DMS 273 treated with DMSO at 0.1 percent for 48 hours (cell line): ENCODE measurements around the gene CAMK2N1.
A peak's percentile ranks its signal among the peaks of the same experiment; 100 is the strongest.
"Not testable (repeated sequence)": the region's sequence is repeated elsewhere in the genome, so short reads cannot be mapped to it uniquely, and the experiment has no call there.

ENCODE experiments used
- DNase-seq: peaks from one replicate; lab custom pipeline; 2025; lab: John Stamatoyannopoulos, UW

CAMK2N1 gene

DNA sequence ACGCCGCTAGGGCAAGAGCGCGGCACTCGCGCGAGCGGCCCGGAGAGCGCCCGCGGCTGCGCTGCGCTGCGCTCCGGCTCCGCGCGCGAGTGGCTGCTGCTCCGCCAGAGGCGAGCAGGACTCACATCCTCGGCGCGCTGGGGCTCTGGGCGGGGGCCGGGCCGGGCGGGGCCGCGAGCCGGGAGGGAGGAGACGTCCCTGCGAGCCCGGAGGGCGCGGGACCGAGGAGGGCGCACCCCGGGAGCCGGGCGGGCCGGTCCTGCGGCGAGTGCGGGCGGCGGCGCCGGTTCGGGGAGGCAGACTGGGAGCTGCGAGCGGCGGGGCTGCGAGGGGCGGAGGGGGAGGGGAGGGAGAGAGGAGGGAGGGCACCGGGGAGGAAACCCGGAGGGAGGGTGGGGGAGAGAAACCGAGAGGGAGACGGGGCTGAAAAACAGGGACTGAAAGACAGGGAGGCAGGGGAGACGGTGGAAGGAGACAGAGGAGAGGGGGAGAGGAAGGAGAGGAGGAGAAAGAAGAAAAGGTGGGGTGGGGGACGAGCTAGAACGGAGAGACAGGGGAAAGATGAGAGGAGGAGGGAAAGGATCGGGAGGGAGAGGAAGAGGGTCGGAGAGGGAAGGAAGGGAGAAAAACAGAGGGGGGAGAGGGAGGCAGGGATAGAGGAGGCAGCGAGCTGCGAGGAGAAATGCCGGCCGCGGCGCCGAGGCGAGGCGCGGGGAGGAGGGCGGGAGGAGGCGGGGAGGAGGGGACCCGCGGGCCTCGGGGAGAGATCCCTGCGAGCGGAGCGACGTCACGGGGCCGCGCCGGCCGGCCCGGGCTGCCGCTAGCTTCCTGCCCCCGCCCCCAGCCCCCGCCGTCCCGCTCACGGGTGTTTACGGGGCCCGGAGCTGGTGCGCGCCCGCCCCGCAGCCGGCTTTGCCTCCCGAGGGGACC is at the start of gene CAMK2N1:
Gene CAMK2N1 (minus strand): TSS at position 684 of the 930 bp plus-strand sequence. CDS start 831 bp downstream, outside the sequence.
- DNase-seq, result no peak

DNA sequence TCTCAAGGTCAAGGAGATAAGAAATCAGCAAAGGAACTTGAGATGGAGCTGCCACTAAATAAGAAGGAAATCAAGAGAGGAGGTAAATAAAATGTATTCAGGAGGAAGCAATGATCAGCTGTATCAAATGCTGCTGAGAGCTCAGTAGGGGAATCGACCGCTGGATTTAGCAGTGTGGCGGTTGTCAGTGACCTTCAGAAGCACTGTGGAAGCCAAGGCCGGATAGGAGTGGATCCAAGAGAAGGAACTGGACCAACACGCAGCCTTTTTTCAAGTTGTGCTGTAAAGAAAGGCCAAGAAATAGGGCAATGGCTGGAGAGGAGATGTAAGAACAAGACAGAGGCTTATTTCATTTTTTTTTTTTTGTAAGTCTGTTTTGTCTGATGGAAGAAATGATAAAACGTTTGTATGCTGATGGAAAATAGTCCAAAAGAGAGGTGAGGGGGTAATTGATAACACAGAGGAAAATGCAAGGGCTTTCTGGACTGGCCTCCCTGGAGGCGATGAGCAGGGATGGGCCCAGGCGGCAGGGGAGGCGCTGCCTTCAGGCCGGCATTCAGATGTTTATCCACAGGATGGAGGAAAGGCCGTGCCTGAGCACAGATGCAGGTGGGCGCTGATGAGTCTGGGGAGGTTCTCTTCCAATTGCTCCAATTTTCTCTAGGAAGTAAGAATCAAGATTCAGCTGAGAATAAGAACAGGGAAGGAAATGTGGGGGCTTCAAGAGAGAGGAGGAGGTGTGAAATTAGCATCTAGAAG is 48.8 kb upstream of the CAMK2N1 start:
- DNase-seq, result no peak

DNA sequence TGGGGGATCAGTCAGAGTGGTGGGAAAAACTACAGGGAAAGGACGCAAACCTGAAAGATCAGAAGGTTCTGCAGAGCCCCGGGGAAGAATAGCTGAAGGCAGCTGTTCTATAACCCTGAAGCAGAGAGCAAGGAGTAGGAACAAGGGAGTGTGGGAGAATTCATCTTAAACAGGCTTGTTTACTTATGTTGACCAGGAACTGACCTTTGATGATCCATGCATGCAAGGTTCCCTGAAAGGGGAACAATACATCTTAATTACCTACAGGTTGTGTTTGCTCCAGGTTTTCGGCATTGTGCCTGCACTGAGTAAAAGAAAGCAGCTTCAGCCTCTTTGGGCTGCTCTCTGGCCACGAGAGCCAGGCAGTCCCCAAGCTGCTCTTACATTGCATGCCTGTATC is 47.6 kb upstream of the CAMK2N1 start:
- no peak for DNase-seq

DNA sequence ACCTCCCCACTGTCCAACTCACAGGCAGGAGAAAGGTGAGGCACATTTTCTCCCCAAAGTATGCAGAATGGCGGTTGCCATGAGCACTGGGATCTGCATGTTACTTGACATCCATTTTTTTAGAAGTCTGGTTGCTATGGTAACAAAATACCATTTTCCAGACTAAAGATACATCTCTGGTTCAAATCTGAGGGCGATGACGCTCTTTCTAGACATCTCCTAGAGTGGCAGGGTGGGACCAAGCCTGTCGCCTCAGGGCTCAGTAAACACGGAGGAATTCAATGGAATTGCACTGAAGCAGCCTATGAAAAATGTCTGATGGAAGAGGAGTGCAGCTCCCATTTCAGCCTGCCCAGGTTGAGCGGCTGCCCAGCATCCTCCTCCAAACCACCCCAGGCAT is 44.9 kb upstream of the CAMK2N1 start:
- no peak for DNase-seq

DNA sequence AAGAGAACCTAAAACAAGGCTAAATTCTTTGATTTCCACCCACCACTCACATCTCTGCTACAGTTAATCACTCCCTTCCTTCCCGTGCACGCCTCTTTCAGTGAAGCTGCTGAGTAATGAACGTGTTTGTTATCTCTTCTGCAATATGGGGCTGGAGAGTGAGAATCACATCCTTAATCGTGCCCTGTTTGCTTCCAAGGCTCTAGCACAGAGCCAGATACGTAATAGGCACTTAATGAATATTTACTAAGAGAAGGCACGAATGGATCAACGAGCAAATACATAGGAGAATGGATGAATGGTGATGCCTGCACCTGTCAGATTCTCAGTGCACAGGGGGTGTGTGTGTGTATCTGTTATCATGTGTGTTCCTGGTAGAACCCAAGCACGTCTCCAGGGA is 44.3 kb upstream of the CAMK2N1 start:
- no peak for DNase-seq

DNA sequence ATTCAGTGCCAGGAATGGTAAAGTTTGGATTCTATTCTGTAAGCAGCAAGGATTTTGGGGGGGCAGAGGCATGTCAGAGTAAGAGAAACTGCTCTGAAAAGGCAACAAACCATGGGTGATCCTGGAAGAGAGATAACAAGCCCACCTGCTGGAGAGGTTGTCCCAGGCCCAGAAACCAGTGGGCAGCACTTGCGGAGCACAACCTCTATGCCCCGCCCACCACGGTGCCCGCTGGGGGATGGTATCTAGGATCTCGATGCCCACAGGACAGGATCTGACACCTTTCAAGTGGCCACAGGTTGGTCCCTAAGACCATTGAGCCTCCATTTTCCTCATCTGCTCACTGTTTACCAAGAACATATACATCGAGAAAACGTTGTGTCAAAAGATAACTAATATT is 42.2 kb upstream of the CAMK2N1 start:
- DNase-seq, result no peak

DNA sequence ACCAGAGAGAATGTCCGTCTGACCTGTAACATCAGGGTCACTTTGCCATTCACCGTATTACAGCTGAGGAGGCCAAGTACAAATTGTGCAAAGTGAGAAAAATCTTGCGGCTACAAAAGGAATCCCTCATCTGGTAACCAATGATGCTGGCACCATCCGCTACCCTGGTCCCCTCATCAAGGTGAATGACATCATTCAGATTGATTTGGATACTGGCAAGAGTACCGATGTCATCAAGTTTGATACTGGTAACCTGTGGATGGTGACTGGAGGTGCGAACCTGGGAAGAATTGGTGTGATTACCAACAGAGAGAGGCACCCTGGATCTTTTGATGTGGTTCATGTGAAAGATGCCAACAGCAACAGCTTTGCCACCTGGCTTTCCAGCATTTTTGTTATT is 40.3 kb upstream of the CAMK2N1 start:
- no peak for DNase-seq

DNA sequence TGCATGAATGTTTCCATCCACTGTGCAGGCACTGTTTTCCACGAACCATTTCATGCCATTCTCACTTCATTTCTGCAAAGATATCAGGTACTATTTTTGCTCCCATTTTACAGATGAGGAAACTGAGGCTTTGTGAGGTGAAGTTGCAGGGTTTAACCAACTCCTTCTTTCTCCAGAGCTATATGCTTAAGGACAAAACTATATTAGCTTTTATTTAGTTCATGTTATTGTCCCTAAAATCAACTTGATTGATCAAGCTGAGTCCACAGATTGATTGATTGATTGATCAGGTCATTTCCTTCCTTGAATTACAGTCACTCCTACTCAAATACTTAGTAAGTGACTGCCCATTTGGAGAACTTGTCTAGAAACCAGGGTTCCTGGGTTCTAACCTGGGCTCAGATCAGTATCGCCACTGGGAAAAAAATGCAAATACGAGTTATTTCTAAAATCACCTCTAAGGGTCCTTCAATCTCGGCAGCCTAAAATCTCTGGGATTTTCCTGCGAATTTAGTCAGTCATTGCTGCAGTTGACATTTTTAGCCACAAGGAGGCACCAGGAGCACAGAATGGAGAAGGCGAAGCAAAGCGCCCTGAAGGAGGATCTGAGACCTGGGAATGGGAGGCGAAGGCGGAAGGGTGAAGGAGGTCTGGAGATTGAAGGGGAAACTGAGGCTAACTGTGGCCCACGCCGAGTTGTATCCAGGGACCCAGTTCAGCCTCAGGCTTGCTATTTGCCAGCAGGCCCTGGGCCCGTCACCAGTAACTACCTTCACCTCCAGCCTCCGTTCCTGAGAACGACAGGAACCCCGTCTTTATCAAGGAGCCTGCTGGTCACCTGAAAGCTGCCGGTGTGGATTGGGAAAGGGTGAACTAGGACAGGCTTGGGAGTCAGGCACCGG is 36.2 kb upstream of the CAMK2N1 start:
- peak; percentile 33 for DNase-seq

DNA sequence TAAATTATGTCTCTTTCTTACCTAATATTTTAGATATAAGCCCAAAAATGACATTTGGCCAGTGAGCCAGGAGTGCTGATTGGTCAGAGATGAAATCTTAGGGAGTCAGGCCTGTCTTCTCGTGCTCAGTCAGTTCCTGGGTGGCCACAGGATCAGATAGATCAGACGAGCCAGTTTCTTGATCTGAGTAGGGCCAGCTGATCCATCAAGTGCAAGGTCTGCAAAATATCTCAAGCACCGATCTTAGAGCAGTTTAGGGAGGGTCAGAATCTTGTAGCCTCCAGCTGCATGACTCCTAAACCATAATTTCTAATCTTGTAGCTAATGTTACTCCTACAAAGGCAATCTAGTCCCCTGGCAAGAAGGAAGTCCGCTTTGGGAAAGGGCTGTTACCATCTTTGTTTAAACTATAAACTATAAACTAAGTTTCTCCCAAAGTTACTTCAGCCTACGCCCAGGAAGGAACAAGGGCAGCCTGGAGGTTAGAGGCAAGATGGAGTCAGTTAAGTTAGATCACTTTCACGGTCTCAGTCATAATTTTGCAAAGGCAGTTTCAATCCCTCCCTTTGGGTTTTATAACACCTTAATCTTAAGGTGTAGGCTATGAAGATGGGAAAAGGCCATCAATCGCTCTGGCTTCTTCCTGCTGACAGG is 33.7 kb upstream of the CAMK2N1 start:
- DNase-seq, result not testable (repeated sequence)

DNA sequence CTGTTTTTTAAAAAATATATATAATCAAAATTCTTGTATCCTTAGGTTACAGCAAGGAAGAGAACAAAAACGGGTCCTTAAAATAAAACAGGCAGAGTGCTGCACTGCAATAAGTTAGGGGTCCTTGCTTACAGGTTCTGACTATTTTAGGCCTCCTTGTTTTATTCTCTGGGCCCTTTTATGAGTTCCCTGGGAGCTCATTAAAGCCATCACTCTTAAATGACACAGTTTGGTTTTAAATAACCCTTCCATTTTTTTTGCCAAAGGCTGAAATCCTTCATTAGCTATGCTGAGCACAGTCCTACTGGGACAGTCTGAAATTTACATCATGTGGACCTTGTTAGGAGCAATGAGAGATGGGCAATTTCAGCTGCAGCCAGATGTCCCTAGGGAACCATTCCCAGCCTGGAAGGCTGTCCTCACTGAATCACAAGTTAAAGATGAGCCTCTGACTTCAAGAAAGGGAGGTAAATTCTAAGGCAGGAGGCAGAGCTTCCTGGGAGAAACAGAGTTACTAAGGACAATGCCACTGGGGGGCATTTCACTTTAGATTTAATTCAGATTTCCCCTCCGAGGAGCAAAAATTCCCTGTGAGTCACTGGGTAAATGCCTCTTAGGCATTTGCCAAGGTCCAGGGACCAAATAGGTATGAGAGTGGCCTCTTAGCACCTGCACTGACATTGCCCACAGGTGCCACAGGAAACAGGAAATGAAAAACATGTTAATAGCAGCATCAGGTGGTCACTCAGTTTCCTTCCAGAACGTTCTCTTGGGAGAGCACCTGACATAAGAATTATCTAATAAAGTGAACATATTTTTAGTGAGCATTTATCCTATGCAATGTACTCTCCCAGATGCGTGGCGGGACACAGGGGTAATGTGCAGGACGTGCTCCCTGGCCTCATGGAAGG is 25.8 kb upstream of the CAMK2N1 start:
- DNase-seq, result no peak

DNA sequence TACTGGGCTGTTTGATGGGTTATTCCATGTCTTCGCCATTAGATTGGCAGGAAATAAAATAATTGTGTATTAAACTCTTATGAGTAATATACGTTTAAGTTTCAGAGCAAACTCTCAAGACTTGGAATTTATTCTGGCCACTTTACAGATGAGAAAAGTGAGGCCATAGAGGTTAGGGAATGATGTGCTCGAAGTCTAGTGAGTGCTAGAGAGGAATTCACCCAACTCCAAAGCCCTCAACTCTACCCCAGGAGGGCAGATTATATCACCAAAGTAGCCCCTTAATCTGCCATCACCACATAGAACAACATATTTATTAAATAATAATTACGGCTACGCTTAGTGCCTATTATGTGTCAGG is 22.4 kb upstream of the CAMK2N1 start:
- DNase-seq, result no peak

DNA sequence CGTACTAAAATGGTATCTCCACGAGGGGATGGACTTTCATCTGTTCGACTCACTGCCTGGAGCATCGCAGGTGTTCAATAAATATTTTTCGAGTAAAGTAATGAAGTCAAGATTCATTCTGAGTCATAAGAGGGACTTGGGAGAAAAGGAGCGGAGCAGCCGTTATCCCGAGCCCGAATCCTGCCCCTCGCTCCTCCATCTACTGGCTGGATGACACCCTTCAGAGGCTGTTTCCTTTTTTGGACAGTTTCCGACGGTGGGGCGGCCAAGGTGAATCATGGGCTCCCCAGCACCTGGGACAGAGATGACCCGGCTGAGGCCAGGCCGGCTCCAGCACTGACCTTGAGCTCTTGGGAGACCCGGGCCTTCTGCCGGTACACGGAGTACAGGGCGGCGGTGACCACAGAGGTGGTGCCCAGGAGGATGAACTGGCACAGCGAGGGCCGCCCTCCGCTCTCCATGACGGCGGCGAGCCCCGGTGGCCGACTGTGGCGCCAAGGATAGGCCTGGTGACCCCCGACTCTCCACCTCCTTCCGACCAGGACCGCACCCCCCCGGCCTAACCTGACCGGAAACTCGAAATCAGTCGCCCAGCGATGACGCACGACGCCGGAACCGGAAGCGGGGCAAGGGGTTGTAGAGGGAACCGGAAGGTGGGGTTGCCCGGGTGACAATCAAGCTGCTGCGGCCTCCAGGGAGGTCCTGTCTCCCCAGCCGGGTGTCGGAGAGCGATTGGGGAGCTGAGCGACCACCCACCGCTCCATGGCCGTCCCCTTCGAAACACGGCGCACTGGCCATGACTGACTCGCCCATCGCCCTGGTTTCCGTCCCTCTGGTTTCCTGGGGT is 21.8 kb upstream of the CAMK2N1 start, which contains the start of gene MUL1:
Gene MUL1 (minus strand): TSS at position 588 of the 847 bp plus-strand sequence. CDS start 127 bp downstream, at position 461.
- DNase-seq, result peak; percentile 45

DNA sequence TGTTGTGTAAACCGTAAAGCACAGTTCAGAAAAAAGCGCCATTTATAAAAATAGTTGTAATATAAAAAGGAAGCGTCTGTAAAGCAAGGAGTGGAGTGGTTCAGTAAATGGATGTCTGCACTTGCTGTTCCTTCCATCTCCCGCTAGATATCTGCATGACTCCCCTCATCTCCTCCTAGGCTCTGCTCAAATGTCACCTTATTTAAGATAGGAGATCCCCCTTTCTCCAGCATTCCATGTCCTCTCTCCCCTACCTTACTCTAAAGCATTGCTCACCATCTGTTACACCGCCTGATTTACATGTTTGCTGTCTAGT is 21.2 kb upstream of the CAMK2N1 start:
- DNase-seq, result no peak

DNA sequence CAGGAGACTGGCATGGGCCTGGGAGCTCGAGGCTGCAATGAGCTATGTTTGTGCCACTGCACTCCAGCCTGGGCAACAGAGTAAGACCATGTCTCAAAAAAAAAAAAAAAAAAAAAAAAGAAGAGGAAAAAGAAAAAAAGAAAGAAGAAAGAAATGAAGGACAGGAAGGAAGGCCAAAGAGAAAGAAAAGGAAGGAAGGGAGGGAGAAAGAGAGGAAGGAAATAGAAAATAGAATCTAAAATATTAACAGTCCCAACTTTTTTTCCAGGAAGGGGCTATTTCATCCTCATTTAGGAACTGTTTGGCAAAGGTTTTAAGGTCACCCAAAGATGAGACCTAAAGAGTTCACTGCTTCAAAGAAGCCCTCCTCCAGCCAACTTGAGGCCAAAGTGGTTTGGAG is 19.5 kb upstream of the CAMK2N1 start:
- no peak for DNase-seq

DNA sequence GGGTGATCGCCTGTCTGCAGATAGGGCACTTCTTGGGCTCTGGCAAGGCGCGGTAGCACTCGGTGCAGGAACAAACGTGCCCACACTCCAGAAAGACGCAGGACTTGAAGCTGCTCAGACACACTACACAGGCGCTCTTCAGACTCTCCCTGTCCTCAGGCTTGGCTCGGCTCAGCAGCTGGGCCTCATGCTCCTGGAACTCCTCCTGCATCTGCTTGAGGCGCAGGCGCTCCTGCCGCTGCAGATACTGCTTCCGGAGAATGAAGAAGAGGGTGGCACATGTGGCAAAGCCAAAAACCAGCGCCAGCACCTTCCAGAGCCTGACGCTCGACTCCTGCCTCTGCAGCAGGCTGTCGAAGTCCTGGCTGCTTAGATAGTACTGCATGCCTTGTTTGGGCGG is 14.7 kb upstream of the CAMK2N1 start:
- no peak for DNase-seq

DNA sequence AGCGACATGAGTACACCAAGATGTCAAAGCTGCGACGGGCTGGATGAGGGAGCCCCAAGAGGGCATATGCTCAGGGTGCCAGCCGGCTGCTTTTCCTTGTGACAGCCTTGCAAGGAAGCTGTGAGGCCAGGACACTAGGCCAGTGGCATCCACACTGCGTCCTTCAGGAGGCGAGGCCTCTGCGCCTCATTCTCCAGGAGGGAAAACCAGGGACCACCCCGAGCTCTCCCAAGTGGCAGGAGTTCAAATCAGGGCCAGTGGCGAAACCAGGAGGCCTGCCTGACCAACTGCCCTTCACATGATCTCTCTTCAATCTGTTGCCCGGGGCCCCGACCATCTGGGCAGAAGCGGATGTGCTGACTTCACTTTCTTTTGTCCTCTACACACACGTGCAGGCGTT is 13.7 kb upstream of the CAMK2N1 start:
- no peak for DNase-seq

DNA sequence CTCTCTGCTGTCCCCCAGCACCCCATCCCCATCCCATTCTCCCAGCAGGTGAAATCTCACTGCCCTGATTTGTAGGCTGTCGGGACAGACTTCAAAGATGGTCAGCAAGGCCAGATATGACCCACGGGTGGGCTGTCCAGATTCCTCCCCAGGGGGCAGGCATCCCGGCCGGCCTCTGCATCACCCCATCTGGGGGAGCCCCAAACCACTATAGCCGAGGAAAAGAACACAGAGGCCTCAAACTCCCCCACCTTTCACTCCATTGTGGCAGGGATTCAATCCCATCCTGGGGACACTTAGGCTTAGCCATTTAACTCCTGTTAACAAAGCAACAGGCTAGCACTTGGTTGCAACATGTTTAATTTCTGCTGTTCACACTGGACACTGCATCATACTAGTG is 13.1 kb upstream of the CAMK2N1 start:
- no peak for DNase-seq

DNA sequence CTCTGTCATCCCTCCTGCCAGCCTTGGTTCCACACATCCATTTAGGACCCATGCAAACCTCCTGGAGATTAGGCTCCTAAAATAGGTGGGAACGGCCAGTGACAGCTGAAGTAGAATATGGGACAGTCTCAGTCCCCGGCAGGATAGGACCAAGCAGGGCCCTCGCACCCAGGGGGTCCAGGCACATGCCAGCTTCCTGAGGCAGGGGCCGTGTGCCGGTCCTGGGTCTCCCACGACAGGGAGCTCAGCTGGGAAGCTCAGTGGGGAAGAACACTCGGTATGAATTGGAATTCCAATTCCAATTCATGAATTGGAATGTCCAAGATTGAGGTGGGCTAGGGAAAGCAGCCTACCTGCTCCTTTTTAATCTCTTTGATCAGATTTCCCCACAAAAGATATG is 12.1 kb upstream of the CAMK2N1 start:
- DNase-seq, result no peak

DNA sequence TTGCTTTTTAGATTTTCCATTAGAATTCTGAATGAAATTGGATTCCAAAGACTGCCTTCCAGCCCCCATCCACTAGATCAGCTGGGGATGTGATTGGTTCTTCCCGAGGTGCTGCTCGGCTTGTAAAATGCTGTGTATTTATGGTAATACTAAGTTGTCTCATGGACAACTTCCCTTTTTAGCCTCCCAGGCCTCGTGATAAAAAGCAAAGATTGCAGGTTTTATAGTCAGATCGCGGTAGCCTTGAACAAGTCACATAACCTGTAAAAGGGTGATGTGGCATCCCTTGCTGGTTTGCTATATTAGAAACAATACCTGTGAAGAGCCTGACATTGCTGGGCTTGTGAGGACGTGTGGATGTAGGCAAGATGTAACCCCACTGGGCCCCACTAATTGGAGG is 11.5 kb upstream of the CAMK2N1 start:
- DNase-seq, result no peak
